ENCODE data around the gene TMEM247.

GRCh38 chr2:46517485-46517884 lies 38.1 kb downstream of the TMEM247 start:
- TF ChIP-seq CTCF (conservative IDR thresholded peaks at IDR 0.05; ENCODE audit: low read depth, low read length) (no peak), EZH2phosphoT487 (IDR thresholded peaks at IDR 0.05; ENCODE audit: borderline replicate concordance, low read length) (no peak)

All from PC-3 (cell line).